IMR-90 (cell line): ENCODE data around the gene SDCCAG8. TPM values are rescaled to one million over a fixed set of nuclear protein-coding genes. Genes with fewer than 3 reads are reported as not detected.

Source experiments
- ATAC-seq: fragments of 200-7000 bp; cut with Tn5 transposase; 2 replicates; pipeline ENCODE4 v1.9.1; 2020; ENCODE audit warnings: low read depth, mild to moderate bottlenecking, moderate library complexity
- BruUV-seq: library from RNA; stranded (reverse); fragments of 400-500 nt; replicated peaks from 2 replicates; lab custom pipeline; 2021; lab: Mats Ljungman, UMichigan
- CTCF ChIA-PET: fragments of 300-600 bp; formaldehyde crosslinking; extraction: SDS; loops from one replicate; lab custom pipeline; 2021; ENCODE audit warnings: antibody characterized with exemption; lab: Yijun Ruan, JAX
- POLR2A ChIA-PET: fragments of 300-600 bp; sonication (Branson Sonifier 250); formaldehyde crosslinking; loops from one replicate; lab custom pipeline; 2022; ENCODE audit warnings: antibody characterized with exemption; ENCODE audit not compliant: unreplicated experiment; lab: Charles Lee
- DNase-seq: peaks from one replicate; pipeline ENCODE4 v3.0.0; 2013
- H2AFZ ChIP-seq: replicated peaks from 2 replicates; pipeline ENCODE3; 2013; ENCODE audit warnings: low read length, mild to moderate bottlenecking; ENCODE audit not compliant: poor library complexity
- H2AK5ac ChIP-seq: 2 replicates; pipeline ENCODE4 v1.6.1; 2013; ENCODE audit warnings: low read depth, low read length, inconsistent platforms
- H2AK9ac ChIP-seq: replicated peaks from 2 replicates; pipeline ENCODE3; 2013; ENCODE audit warnings: mild to moderate bottlenecking, low read depth, low read length, moderate library complexity; ENCODE audit not compliant: poor library complexity
- H2BK120ac ChIP-seq: 2 replicates; pipeline ENCODE4 v1.6.1; 2013; ENCODE audit warnings: low read depth, low read length, inconsistent platforms
- H2BK15ac ChIP-seq: 3 replicates; pipeline ENCODE4 v1.6.1; 2013; ENCODE audit warnings: low read depth, low read length, inconsistent platforms
- H2BK20ac ChIP-seq: 2 replicates; pipeline ENCODE4 v1.6.1; 2013; ENCODE audit warnings: low read depth, mild to moderate bottlenecking, inconsistent platforms, low read length, moderate library complexity
- H2BK5ac ChIP-seq: 2 replicates; pipeline ENCODE4 v1.6.1; 2013; ENCODE audit warnings: mild to moderate bottlenecking, low read depth, low read length, inconsistent platforms; ENCODE audit not compliant: poor library complexity, severe bottlenecking
- H3K14ac ChIP-seq: replicated peaks from 2 replicates; pipeline ENCODE4 v1.6.1; 2013; ENCODE audit warnings: low read depth, low read length, inconsistent platforms
- H3K18ac ChIP-seq: 2 replicates; pipeline ENCODE4 v1.6.1; 2013; ENCODE audit warnings: low read depth, low read length, control low read depth
- H3K23ac ChIP-seq: 2 replicates; pipeline ENCODE4 v1.6.1; 2013; ENCODE audit warnings: low read depth, low read length, inconsistent platforms
- H3K27ac ChIP-seq: 2 replicates; pipeline ENCODE4 v1.5.1; 2013; ENCODE audit warnings: mild to moderate bottlenecking, control low read depth, low read length; ENCODE audit not compliant: insufficient read depth
- H3K27me3 ChIP-seq: 2 replicates; pipeline ENCODE4 v1.6.1; 2013; ENCODE audit warnings: low read length; ENCODE audit not compliant: control insufficient read depth, insufficient read depth
- H3K36me3 ChIP-seq: 2 replicates; pipeline ENCODE4 v1.6.1; 2013; ENCODE audit warnings: low read length, mixed read lengths; ENCODE audit not compliant: control insufficient read depth, insufficient read depth
- H3K4ac ChIP-seq: 2 replicates; pipeline ENCODE4 v1.6.1; 2013; ENCODE audit warnings: low read depth, low read length, inconsistent platforms
- H3K4me1 ChIP-seq: 2 replicates; pipeline ENCODE4 v1.6.1; 2013; ENCODE audit warnings: low read length, mixed read lengths; ENCODE audit not compliant: control insufficient read depth, insufficient read depth
- H3K4me2 ChIP-seq: 2 replicates; pipeline ENCODE4 v1.6.1; 2013; ENCODE audit warnings: low read depth, mild to moderate bottlenecking, control low read depth, low read length, moderate library complexity
- H3K4me3 ChIP-seq: 2 replicates; pipeline ENCODE4 v1.5.1; 2013; ENCODE audit warnings: low read depth, mild to moderate bottlenecking, control low read depth, low read length, moderate library complexity; ENCODE audit not compliant: insufficient read depth
- H3K56ac ChIP-seq: 2 replicates; pipeline ENCODE4 v1.6.1; 2013; ENCODE audit warnings: low read length, inconsistent platforms; ENCODE audit not compliant: insufficient read depth; ENCODE audit errors: extremely low read depth
- H3K79me1 ChIP-seq, 2 experiments: 2 replicates each; pipeline ENCODE4 v1.6.1; 2013; ENCODE audit warnings: low read length in 2 of 2, inconsistent platforms in 1 of 2, low read depth in 1 of 2
- H3K9ac ChIP-seq: 2 replicates; pipeline ENCODE4 v1.6.1; 2013; ENCODE audit warnings: low read depth, low read length, control low read depth
- H3K9me1 ChIP-seq: 2 replicates; pipeline ENCODE4 v1.6.1; 2013; ENCODE audit warnings: low read length, inconsistent platforms; ENCODE audit not compliant: insufficient read depth
- H3K9me3 ChIP-seq: 2 replicates; pipeline ENCODE4 v1.6.1; 2013; ENCODE audit warnings: low read length; ENCODE audit not compliant: control insufficient read depth, insufficient read depth
- H4K20me1 ChIP-seq: 2 replicates; pipeline ENCODE4 v1.6.1; 2013; ENCODE audit warnings: low read length, inconsistent platforms; ENCODE audit not compliant: insufficient read depth
- H4K5ac ChIP-seq: 2 replicates; pipeline ENCODE4 v1.6.1; 2013; ENCODE audit warnings: mild to moderate bottlenecking, low read depth, low read length, control low read depth
- H4K8ac ChIP-seq, 2 experiments: 2 replicates each; pipeline ENCODE4 v1.6.1; 2013; ENCODE audit warnings: low read depth in 2 of 2, low read length in 2 of 2, control low read depth in 1 of 2, inconsistent platforms in 1 of 2
- H4K91ac ChIP-seq: 2 replicates; pipeline ENCODE4 v1.6.1; 2013; ENCODE audit warnings: low read depth, low read length, inconsistent platforms; ENCODE audit not compliant: insufficient read depth
- BHLHE40 ChIP-seq: fragments of 150-350 bp; IDR thresholded peaks from 2 replicates; pipeline ENCODE4 v1.6.1; 2016; ENCODE audit warnings: mild to moderate bottlenecking, low read depth, low read length
- CTCF ChIP-seq: conservative IDR thresholded peaks from 2 replicates; pipeline ENCODE4 v1.5.1; 2012; ENCODE audit warnings: mild to moderate bottlenecking, low read depth, low read length, improper control_type of control experiment
- ELK1 ChIP-seq: fragments of 150-350 bp; IDR thresholded peaks from 2 replicates; pipeline ENCODE4 v1.6.1; 2016; ENCODE audit warnings: low read depth, mild to moderate bottlenecking, low read length, moderate library complexity, borderline replicate concordance
- FOS ChIP-seq: fragments of 150-350 bp; IDR thresholded peaks from 2 replicates; pipeline ENCODE4 v1.6.1; 2016; ENCODE audit warnings: low read depth, low read length
- MAFK ChIP-seq: IDR thresholded peaks from 2 replicates; pipeline ENCODE4 v1.6.1; 2012; ENCODE audit warnings: low read depth, low read length, improper control_type of control experiment
- MAZ ChIP-seq: IDR thresholded peaks from 2 replicates; pipeline ENCODE4 v1.6.1; 2012; ENCODE audit warnings: low read depth, mild to moderate bottlenecking, low read length, improper control_type of control experiment, moderate library complexity, borderline replicate concordance
- MXI1 ChIP-seq: IDR thresholded peaks from 2 replicates; pipeline ENCODE4 v1.6.1; 2012; ENCODE audit warnings: low read depth, mild to moderate bottlenecking, low read length, moderate library complexity, borderline replicate concordance
- NFE2L2 ChIP-seq: fragments of 150-350 bp; IDR thresholded peaks from 2 replicates; pipeline ENCODE4 v1.6.1; 2016; ENCODE audit warnings: low read depth, mild to moderate bottlenecking, low read length
- POLR2A ChIP-seq: IDR thresholded peaks from 2 replicates; pipeline ENCODE4 v1.6.1; 2012; ENCODE audit warnings: mild to moderate bottlenecking, low read depth, low read length
- RCOR1 ChIP-seq: IDR thresholded peaks from 2 replicates; pipeline ENCODE4 v1.6.1; 2012; ENCODE audit warnings: mild to moderate bottlenecking, low read length, improper control_type of control experiment; ENCODE audit not compliant: insufficient replicate concordance
- RFX5 ChIP-seq: IDR thresholded peaks from 2 replicates; pipeline ENCODE4 v1.8.0; 2012; ENCODE audit warnings: low read depth, mild to moderate bottlenecking, low read length, moderate library complexity
- SMC3 ChIP-seq: fragments of 150-350 bp; IDR thresholded peaks from 2 replicates; pipeline ENCODE4 v1.6.1; 2016; ENCODE audit warnings: low read depth, mild to moderate bottlenecking, antibody characterized with exemption, low read length, moderate library complexity
- dilution Hi-C: fragments of 300-500 bp; cut with HindIII; formaldehyde crosslinking; loops from one replicate; pipeline ENCODE4 v1.14.3; 2018; ENCODE audit warnings: low sequenced_read_pairs; ENCODE audit not compliant: unreplicated experiment
- in situ Hi-C: fragments of 300-500 bp; cut with MboI; formaldehyde crosslinking; loops from 3 replicates; pipeline ENCODE4 v1.14.3; 2019; ENCODE audit warnings: low sequenced_read_pairs, inconsistent platforms, mixed read lengths
- intact Hi-C: fragments of 100-400 bp; cut with micrococcal nuclease; formaldehyde crosslinking; loops from 2 replicates; pipeline ENCODE4 v1.10.0; 2022
- polyA plus RNA-seq, 3 experiments: library from polyadenylated mRNA; depleted of rRNA; stranded (reverse); fragments of >200 nt; gene quantifications; 2 replicates each; pipeline ENCODE4 v1.2.3, GENCODE V29; 2012; ENCODE audit warnings: low replicate concordance in 1 of 3
- total RNA-seq: library from RNA; depleted of rRNA; stranded (reverse); fragments of >200 nt; gene quantifications from 2 replicates; pipeline ENCODE4 v1.2.3, GENCODE V29; 2012
- TF ChIP-seq, protein P1 (sequence below): fragments of 150-350 bp; IDR thresholded peaks from 2 replicates; pipeline ENCODE4 v1.6.1; 2017; ENCODE audit warnings: mild to moderate bottlenecking, antibody characterized with exemption, low read length, low read depth

Gene SDCCAG8
- total and polyA plus RNA-seq, 2 of the 4 experiments (the other 2 are of a cell fraction): 25.2 to 46.8 TPM

GRCh38 chr1:243394601-243395464 lies 139.0 kb downstream of the SDCCAG8 start (continued):
- TF ChIP-seq BHLHE40: no peak

DNA sequence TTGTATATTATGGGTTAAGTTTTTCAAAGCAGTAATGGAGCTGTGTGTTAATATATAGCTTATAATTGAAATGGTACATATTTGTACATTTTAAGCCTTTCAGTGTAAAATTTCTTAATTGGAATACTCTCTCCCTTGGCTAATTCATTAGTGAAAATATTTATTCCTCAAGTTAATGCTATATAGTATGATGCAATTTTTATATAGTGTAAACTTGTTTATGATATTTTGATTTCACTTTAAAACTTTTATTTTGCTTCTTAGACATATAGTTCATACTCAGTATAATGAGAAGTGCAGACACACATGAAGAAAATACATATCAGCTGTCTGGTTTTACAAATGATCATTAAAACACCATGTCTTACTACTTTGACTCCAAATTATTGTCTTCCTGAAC lies 140.6 kb downstream of the SDCCAG8 start:
- Histone ChIP-seq H3K9me3 (no peaks in the 10 kb centered on the region), H2BK15ac (no peak overlapping the region), H4K8ac (no peak overlapping the region), H2AFZ (no peak overlapping the region), H3K4ac (no peak overlapping the region), H3K79me1 (peaks cover 0 to 5% of the 10 kb centered on the region in 2 experiments; a peak in 2 of 4 replicates), H4K5ac (no peak overlapping the region), H2AK5ac (no peak overlapping the region), H2BK5ac (no peak overlapping the region), H2BK120ac (no peak overlapping the region), H3K9me1 (no peaks in the 10 kb centered on the region), H3K4me2 (no peak overlapping the region), H3K4me3 (no peak overlapping the region), H4K20me1 (no peaks in the 10 kb centered on the region), H3K14ac (no peak overlapping the region), H3K27ac (no peak overlapping the region), H3K9ac (no peak overlapping the region), H3K56ac (no peak overlapping the region), H2BK20ac (no peak overlapping the region), H2AK9ac (no peak overlapping the region), H3K27me3 (no peaks in the 10 kb centered on the region), H3K23ac (no peak overlapping the region), H3K36me3 (no peaks in the 10 kb centered on the region), H3K4me1 (no peaks in the 10 kb centered on the region), H3K18ac (no peak overlapping the region), H4K91ac (no peak overlapping the region)
- DNase-seq (no peak), ATAC-seq (no peak)
- in situ Hi-C loops (no loop called here), dilution Hi-C loops (no loop called here), intact Hi-C loops (no loop called here)
- POLR2A ChIA-PET: no interaction called here
- BruUV-seq: no TSS peak
- CTCF ChIA-PET: no interaction called here
- TF ChIP-seq RCOR1 (no peak), MAFK (no peak), CTCF (no peak), RFX5 (no peak), BHLHE40 (no peak), FOS (no peak), NFE2L2 (no peak), MAZ (no peak), MXI1 (no peak), SMC3 (no peak), ELK1 (no peak), POLR2A (no peak)
- TF ChIP-seq, protein P1, sequence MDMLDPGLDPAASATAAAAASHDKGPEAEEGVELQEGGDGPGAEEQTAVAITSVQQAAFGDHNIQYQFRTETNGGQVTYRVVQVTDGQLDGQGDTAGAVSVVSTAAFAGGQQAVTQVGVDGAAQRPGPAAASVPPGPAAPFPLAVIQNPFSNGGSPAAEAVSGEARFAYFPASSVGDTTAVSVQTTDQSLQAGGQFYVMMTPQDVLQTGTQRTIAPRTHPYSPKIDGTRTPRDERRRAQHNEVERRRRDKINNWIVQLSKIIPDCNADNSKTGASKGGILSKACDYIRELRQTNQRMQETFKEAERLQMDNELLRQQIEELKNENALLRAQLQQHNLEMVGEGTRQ: no peak
